HG03469 (cell line): Measurements from ENCODE around the gene LPIN2.
A peak's percentile ranks its signal among the peaks of the same experiment; 100 is the strongest.
"Not testable (repeated sequence)": the region's sequence is repeated elsewhere in the genome, so short reads cannot be mapped to it uniquely, and the experiment has no call there.

Experiments
- ATAC-seq: cut with Tn5 transposase; IDR thresholded peaks from one replicate; pipeline ENCODE4 v1.9.1; 2021; ENCODE audit warnings: mild to moderate bottlenecking, moderate library complexity, moderate number of reproducible peaks; ENCODE audit not compliant: unreplicated experiment

The LPIN2 gene

GRCh38 chr18:3046216-3046808, 33.4 kb upstream of the LPIN2 start:
- ATAC-seq = no peak

- ATAC-seq = no peak
Measured at GRCh38 chr18:3044931-3045698, 32.2 kb upstream of the LPIN2 start.

GRCh38 chr18:3042379-3042778, 29.4 kb upstream of the LPIN2 start:
- no peak for ATAC-seq

- no peak for ATAC-seq
Measured at GRCh38 chr18:3041843-3042242, 28.9 kb upstream of the LPIN2 start.

- no peak for ATAC-seq
Measured at GRCh38 chr18:3040881-3041280, 27.9 kb upstream of the LPIN2 start.

- no peak for ATAC-seq
Measured at GRCh38 chr18:3040173-3040572, 27.2 kb upstream of the LPIN2 start.

GRCh38 chr18:3037423-3037915, 24.5 kb upstream of the LPIN2 start:
- ATAC-seq = peak; percentile 99

GRCh38 chr18:3036108-3036507, 23.2 kb upstream of the LPIN2 start:
- no peak for ATAC-seq

GRCh38 chr18:3035635-3036034, 22.7 kb upstream of the LPIN2 start:
- ATAC-seq = no peak

GRCh38 chr18:3032721-3033120, 19.8 kb upstream of the LPIN2 start:
- ATAC-seq = no peak

GRCh38 chr18:3029215-3029952, 16.4 kb upstream of the LPIN2 start:
- no peak for ATAC-seq

GRCh38 chr18:3028115-3028514, 15.2 kb upstream of the LPIN2 start:
- ATAC-seq = not testable (repeated sequence)

- ATAC-seq = no peak
Measured at GRCh38 chr18:3027370-3027891, 14.5 kb upstream of the LPIN2 start.

GRCh38 chr18:3025544-3025943, 12.6 kb upstream of the LPIN2 start:
- ATAC-seq = no peak

- not testable (repeated sequence) for ATAC-seq
Measured at GRCh38 chr18:3023603-3024002, 10.7 kb upstream of the LPIN2 start.

- no peak for ATAC-seq
Measured at GRCh38 chr18:3016585-3017297, 3.8 kb upstream of the LPIN2 start.

GRCh38 chr18:3015851-3016250, 2.9 kb upstream of the LPIN2 start:
- no peak for ATAC-seq

GRCh38 chr18:3015204-3015592, 2.3 kb upstream of the LPIN2 start:
- ATAC-seq = no peak

GRCh38 chr18:3014503-3015203, 1.7 kb upstream of the LPIN2 start:
- no peak for ATAC-seq
